Progenitor cell of endocrine pancreas (in vitro differentiated cells): Measurements from ENCODE around the gene RFFL. TPM values are rescaled to one million over a fixed set of nuclear protein-coding genes. Genes with fewer than 3 reads are reported as not detected.
"Not testable (repeated sequence)": the region's sequence is repeated elsewhere in the genome, so short reads cannot be mapped to it uniquely, and the experiment has no call there.

Experiments
- DNase-seq: peaks from one replicate; pipeline ENCODE4 v3.0.0; 2021; ENCODE audit warnings: low spot score; ENCODE audit not compliant: unreplicated experiment
- H3K27ac Mint-ChIP-seq: 2 replicates; pipeline ENCODE4 v1.8.0; 2021; ENCODE audit warnings: mild to moderate bottlenecking, moderate library complexity, mixed read lengths
- H3K27me3 Mint-ChIP-seq: 2 replicates; pipeline ENCODE4 v1.8.0; 2021; ENCODE audit warnings: mixed read lengths
- H3K36me3 Mint-ChIP-seq: 2 replicates; pipeline ENCODE4 v1.8.0; 2022; ENCODE audit warnings: mixed read lengths; ENCODE audit not compliant: insufficient read depth
- H3K4me1 Mint-ChIP-seq: 2 replicates; pipeline ENCODE4 v1.8.0; 2021; ENCODE audit warnings: low read depth, mixed read lengths
- H3K4me3 Mint-ChIP-seq: 2 replicates; pipeline ENCODE4 v1.8.0; 2021; ENCODE audit warnings: low read depth, mild to moderate bottlenecking, moderate library complexity, mixed read lengths
- H3K9me3 Mint-ChIP-seq: 2 replicates; pipeline ENCODE4 v1.8.0; 2021; ENCODE audit warnings: low read depth, mixed read lengths
- total RNA-seq: library from RNA; stranded (reverse); gene quantifications from 2 replicates; pipeline ENCODE4 v1.2.1, GENCODE V29; 2021
- TF ChIP-seq, protein P1 (sequence below): fragments of 200-600 bp; sonication (generic); IDR thresholded peaks from one replicate; pipeline ENCODE4 v1.5.0; 2021; ENCODE audit warnings: antibody characterized with exemption, mild to moderate bottlenecking; ENCODE audit not compliant: unreplicated experiment

The RFFL gene
- total RNA-seq, 1 donor from 2014 or later, result 34.0 TPM

DNA sequence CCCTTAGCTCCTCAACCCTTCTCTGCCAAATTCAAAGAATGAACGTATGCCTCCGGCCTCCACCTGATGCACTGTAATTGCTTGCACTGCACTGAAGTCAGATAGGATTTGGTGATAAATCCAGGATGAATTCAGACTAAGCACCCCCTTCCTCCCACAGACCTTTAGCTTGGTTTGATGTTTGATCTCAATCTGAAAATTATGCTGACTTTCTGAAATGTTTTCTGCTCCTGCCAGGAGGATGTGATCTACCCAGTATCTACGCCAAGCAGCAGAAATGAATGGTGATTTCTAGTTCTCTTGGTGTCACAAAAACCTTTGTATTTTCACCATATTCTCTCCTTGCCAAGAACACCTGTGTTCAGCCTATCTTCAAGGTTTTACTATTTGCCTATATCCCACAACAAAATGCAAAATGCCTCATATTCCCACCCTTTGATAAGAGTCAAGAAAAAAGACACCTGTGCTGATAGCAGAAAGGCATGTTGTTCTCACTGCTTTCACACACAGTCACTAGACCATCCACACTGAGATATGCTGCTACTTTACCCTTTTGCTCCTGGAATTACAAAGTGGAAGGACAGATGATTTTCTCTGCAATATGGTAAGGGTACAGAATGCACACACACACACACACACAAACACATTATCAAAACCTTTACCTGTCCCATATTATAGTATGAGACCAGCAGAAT, 14.7 kb downstream of the RFFL start:
- TF ChIP-seq, protein P1, sequence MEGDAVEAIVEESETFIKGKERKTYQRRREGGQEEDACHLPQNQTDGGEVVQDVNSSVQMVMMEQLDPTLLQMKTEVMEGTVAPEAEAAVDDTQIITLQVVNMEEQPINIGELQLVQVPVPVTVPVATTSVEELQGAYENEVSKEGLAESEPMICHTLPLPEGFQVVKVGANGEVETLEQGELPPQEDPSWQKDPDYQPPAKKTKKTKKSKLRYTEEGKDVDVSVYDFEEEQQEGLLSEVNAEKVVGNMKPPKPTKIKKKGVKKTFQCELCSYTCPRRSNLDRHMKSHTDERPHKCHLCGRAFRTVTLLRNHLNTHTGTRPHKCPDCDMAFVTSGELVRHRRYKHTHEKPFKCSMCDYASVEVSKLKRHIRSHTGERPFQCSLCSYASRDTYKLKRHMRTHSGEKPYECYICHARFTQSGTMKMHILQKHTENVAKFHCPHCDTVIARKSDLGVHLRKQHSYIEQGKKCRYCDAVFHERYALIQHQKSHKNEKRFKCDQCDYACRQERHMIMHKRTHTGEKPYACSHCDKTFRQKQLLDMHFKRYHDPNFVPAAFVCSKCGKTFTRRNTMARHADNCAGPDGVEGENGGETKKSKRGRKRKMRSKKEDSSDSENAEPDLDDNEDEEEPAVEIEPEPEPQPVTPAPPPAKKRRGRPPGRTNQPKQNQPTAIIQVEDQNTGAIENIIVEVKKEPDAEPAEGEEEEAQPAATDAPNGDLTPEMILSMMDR, result no peak
- H3K36me3 Mint-ChIP-seq, result peaks cover 3% of the 10 kb centered on the region

DNA sequence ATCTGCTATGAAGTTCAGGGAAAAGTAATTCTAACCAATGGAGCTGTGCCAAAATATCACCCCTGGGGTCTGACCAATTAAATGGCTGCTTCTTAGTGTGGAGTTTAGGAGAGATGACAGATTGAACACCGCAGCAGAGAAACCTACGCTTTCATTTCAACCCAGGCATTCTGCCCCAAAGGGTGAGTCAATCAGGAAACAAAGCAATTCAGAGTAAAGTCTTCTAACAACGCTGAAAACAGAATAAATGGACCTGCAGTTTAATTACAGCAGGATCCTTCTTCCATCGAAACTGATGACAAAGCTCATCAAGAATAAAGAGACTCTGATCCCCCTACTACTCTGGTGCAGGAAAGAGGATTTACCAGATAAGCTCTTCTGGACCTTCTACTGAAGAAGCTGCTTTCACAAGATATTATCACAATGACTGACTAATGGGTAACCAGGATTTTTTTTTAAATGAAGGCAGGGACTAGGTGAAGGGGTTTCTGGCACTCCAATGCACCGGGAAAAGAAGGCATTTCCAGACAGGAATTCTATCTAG, 16.7 kb downstream of the RFFL start:
- H3K9me3 Mint-ChIP-seq, result no peaks in the 10 kb centered on the region
- H3K36me3 Mint-ChIP-seq, result peaks cover 3% of the 10 kb centered on the region
- no peaks in the 10 kb centered on the region for H3K27me3 Mint-ChIP-seq
- no peak for DNase-seq
- peaks cover 31% of the 10 kb centered on the region for H3K4me1 Mint-ChIP-seq
- H3K4me3 Mint-ChIP-seq, result no peak overlapping the region
- TF ChIP-seq, protein P1, result no peak
- no peak overlapping the region for H3K27ac Mint-ChIP-seq

More for the DNA sequence above, 14.7 kb downstream of the RFFL start:
- Mint-ChIP-seq H3K27ac (peak overlapping the region; percentile 4), H3K27me3 (no peaks in the 10 kb centered on the region), H3K4me3 (no peak overlapping the region), H3K9me3 (no peaks in the 10 kb centered on the region), H3K4me1 (peaks cover 40% of the 10 kb centered on the region)
- no peak for DNase-seq

DNA sequence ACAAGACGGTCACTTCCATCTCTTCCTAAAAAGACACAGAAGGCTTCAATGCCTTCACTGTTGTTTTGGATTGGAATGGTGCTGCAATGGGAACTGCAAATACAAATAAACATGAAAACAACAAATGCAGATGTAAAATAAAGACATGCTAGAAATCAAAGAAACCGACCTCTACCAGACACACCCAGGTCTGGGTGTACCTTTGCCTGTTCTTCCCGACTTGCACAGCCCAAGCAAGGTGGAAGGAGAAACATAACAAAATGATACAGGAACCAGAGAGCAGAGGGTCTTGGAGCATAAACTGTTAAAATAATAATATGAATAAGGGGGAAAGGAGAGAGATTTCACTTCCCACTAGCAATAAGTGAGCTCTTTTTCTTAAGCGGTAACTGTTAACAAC, 17.3 kb downstream of the RFFL start:
- Mint-ChIP-seq H3K36me3 (peaks cover 3% of the 10 kb centered on the region), H3K27ac (no peak overlapping the region), H3K27me3 (no peaks in the 10 kb centered on the region), H3K9me3 (peaks cover under 1% of the 10 kb centered on the region), H3K4me1 (peaks cover 25% of the 10 kb centered on the region), H3K4me3 (no peak overlapping the region)
- TF ChIP-seq, protein P1, result no peak
- DNase-seq, result no peak

DNA sequence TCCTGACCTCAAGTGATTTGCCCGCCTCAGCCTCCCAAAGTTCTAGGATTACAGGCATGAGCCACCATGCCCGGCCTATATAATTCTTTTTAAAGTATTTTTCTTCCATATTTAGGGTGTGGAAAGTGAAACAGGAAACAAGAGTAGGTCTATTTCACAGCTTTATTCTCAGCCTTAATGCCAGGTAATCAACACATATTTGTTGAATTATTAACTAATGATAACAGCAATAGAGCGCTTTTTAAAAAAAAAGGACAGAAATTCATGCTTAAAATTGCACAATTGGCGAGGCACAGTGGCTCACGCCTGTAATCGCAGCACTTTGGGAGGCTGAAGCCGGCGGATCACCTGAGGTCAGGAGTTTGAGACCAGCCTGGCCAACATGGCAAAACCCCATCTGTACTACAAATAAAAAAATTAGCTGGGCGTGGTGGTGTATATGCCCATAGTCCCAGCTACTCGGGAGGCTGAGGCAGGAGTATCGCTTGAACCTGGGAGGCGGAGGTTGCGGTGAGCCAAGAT, 18.0 kb downstream of the RFFL start:
- H3K4me1 Mint-ChIP-seq, result peaks cover 23% of the 10 kb centered on the region
- H3K4me3 Mint-ChIP-seq, H3K27me3 Mint-ChIP-seq, H3K9me3 Mint-ChIP-seq, DNase-seq, H3K36me3 Mint-ChIP-seq, H3K27ac Mint-ChIP-seq: not testable (repeated sequence)

DNA sequence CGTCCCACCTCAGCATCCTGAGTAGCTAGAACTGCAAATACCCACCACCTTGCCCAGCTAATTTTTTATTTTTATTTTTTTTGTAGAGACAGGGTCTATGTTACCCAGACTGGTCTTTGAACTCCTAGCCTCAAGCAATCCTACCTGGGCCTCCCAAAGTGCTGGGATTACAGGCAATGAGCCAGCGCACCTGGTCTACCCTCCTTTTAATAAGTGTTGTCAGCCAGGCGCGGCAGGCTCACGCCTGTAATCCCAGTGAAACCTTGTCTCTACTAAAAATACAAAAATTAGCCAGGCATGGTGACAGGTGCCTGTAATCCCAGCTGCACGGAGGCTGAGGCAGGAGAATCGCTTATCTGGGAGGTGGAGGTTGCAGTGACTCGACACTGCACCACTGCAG, 19.3 kb downstream of the RFFL start:
- H3K4me3 Mint-ChIP-seq, result no peak overlapping the region
- H3K27me3 Mint-ChIP-seq, result no peaks in the 10 kb centered on the region
- peaks cover 19% of the 10 kb centered on the region for H3K4me1 Mint-ChIP-seq
- DNase-seq, result no peak
- no peak overlapping the region for H3K27ac Mint-ChIP-seq
- TF ChIP-seq, protein P1, result no peak
- peaks cover 4% of the 10 kb centered on the region for H3K36me3 Mint-ChIP-seq
- H3K9me3 Mint-ChIP-seq, result peaks cover 3% of the 10 kb centered on the region

DNA sequence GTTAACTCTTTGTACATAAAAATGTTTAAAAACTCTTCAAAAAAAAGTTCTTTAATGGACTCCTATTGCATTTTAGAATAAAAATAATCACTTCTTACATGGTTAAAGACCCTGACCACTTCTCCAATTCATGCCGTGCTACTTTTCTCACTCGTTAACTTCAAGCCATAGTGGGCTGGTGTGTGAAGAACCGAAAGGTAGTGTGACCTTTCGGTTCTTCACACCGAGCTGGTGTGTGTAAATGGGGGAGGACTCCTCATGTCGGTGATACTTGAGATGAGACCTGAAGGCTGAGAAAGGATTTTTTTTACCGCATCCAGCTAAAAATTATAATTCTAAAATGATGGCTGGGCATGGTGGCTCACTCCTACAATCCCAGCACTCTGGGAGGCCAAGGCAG, 22.1 kb downstream of the RFFL start:
- no peak overlapping the region for H3K4me3 Mint-ChIP-seq
- H3K27me3 Mint-ChIP-seq, result no peaks in the 10 kb centered on the region
- TF ChIP-seq, protein P1, result no peak
- no peak for DNase-seq
- H3K4me1 Mint-ChIP-seq, result peaks cover 4% of the 10 kb centered on the region
- peaks cover 4% of the 10 kb centered on the region for H3K36me3 Mint-ChIP-seq
- H3K9me3 Mint-ChIP-seq, result peaks cover 3% of the 10 kb centered on the region
- H3K27ac Mint-ChIP-seq, result no peak overlapping the region
